HepG2 (cell line): ENCODE results near the gene PRRC2A. TPM values are rescaled to one million over a fixed set of nuclear protein-coding genes. Genes with fewer than 3 reads are reported as not detected.

ENCODE experiments used
- AGO1 ChIP-seq: fragments of 200-400 bp; formaldehyde crosslinking; IDR thresholded peaks from 2 replicates; pipeline ENCODE4 v1.6.1; 2017; ENCODE audit warnings: mild to moderate bottlenecking, low read depth, low read length, moderate library complexity; ENCODE audit not compliant: poor library complexity, severe bottlenecking
- EEA1 ChIP-seq: sonication (generic); formaldehyde crosslinking; IDR thresholded peaks from 2 replicates; pipeline ENCODE4 v1.5.1; 2020; ENCODE audit warnings: mild to moderate bottlenecking, missing genetic modification reagents, borderline replicate concordance
- ELF1 ChIP-seq: sonication (generic); formaldehyde crosslinking; IDR thresholded peaks from 2 replicates; pipeline ENCODE4 v1.4.0; 2020; ENCODE audit warnings: missing genetic modification reagents
- FOSL1 ChIP-seq: sonication (generic); formaldehyde crosslinking; IDR thresholded peaks from 2 replicates; pipeline ENCODE4 v1.9.0; 2021; ENCODE audit warnings: missing genetic modification reagents, borderline replicate concordance
- LRRFIP1 ChIP-seq: sonication (generic); formaldehyde crosslinking; conservative IDR thresholded peaks from 2 replicates; pipeline ENCODE4 v1.4.0; 2020; ENCODE audit warnings: missing genetic modification reagents
- MBD4 ChIP-seq: IDR thresholded peaks from 2 replicates; pipeline ENCODE4 v1.6.1; 2012; ENCODE audit warnings: low read length, inconsistent platforms, borderline replicate concordance
- NFE2L1 ChIP-seq: sonication (generic); formaldehyde crosslinking; IDR thresholded peaks from 2 replicates; pipeline ENCODE4 v1.4.0; 2020; ENCODE audit warnings: missing genetic modification reagents, mild to moderate bottlenecking, borderline replicate concordance
- PITX1 ChIP-seq: sonication (generic); formaldehyde crosslinking; IDR thresholded peaks from 2 replicates; pipeline ENCODE4 v1.5.1; 2020; ENCODE audit warnings: mild to moderate bottlenecking, missing genetic modification reagents
- SMARCC2 ChIP-seq: fragments of 450-650 bp; IDR thresholded peaks from 2 replicates; pipeline ENCODE4 v1.6.1; 2017; ENCODE audit warnings: antibody characterized with exemption, mild to moderate bottlenecking
- XRCC5 ChIP-seq: fragments of 200-400 bp; formaldehyde crosslinking; optimal IDR thresholded peaks from 2 replicates; pipeline ENCODE3; 2017; ENCODE audit warnings: mild to moderate bottlenecking, low read length
- ZFAT ChIP-seq: sonication (generic); formaldehyde crosslinking; conservative IDR thresholded peaks from 2 replicates; pipeline ENCODE4 v1.8.1; 2023; ENCODE audit warnings: missing genetic modification reagents, inconsistent platforms
- ZFP41 ChIP-seq: sonication (generic); formaldehyde crosslinking; IDR thresholded peaks from 2 replicates; pipeline ENCODE4 v1.4.0; 2020; ENCODE audit warnings: mild to moderate bottlenecking, missing genetic modification reagents, borderline replicate concordance
- ZFP62 ChIP-seq: sonication (generic); formaldehyde crosslinking; IDR thresholded peaks from 2 replicates; pipeline ENCODE4 v1.4.0; 2020; ENCODE audit warnings: missing genetic modification reagents
- ZNF33A ChIP-seq: sonication (generic); formaldehyde crosslinking; IDR thresholded peaks from 2 replicates; pipeline ENCODE4 v1.5.1; 2020; ENCODE audit warnings: missing genetic modification reagents, mild to moderate bottlenecking, moderate library complexity, borderline replicate concordance
- ZNF577 ChIP-seq: sonication (generic); formaldehyde crosslinking; IDR thresholded peaks from 2 replicates; pipeline ENCODE4 v1.4.0; 2020; ENCODE audit warnings: mild to moderate bottlenecking, low read depth, missing genetic modification reagents, borderline replicate concordance
- ZNF772 ChIP-seq: sonication (generic); formaldehyde crosslinking; IDR thresholded peaks from 2 replicates; pipeline ENCODE4 v1.5.0; 2020; ENCODE audit warnings: mild to moderate bottlenecking, missing genetic modification reagents
- ZNF775 ChIP-seq: sonication (generic); formaldehyde crosslinking; IDR thresholded peaks from 2 replicates; pipeline ENCODE4 v1.4.0; 2020; ENCODE audit warnings: missing genetic modification reagents, mild to moderate bottlenecking, moderate library complexity, borderline replicate concordance
- ZNF850 ChIP-seq: sonication (generic); formaldehyde crosslinking; conservative IDR thresholded peaks from 2 replicates; pipeline ENCODE4 v1.9.0; 2021; ENCODE audit warnings: mild to moderate bottlenecking, missing genetic modification reagents
- ZSCAN30 ChIP-seq: sonication (generic); formaldehyde crosslinking; IDR thresholded peaks from 2 replicates; pipeline ENCODE4 v1.5.0; 2020; ENCODE audit warnings: mild to moderate bottlenecking, missing genetic modification reagents
- polyA plus RNA-seq, 8 experiments: library from polyadenylated mRNA; depleted of rRNA in 3 of 8; stranded (reverse) in 7 of 8; unstranded in 1 of 8; fragments of >200 nt; fragmentation: Illumina TruSeq in 4 of 8; extraction: Trizol in 4 of 8; gene quantifications; 2 replicates each; pipeline versions ENCODE4 v1.2.1 to v1.2.3, GENCODE V29; 2011 to 2016; ENCODE audit warnings: low read depth in 4 of 8, missing spikeins in 1 of 8, mixed read lengths in 1 of 8; ENCODE audit not compliant: insufficient read depth in 1 of 8
- total RNA-seq, 5 experiments: library from RNA; depleted of rRNA; stranded (reverse); fragments of >200 nt; fragmentation: Illumina TruSeq; extraction: Trizol; gene quantifications; 2 replicates each; pipeline ENCODE4 v1.2.3, GENCODE V29; 2016; ENCODE audit warnings: low read depth in 1 of 5
- TF ChIP-seq, protein P1 (sequence below): sonication (generic); formaldehyde crosslinking; IDR thresholded peaks from one replicate; pipeline ENCODE4 v1.5.1; 2020; ENCODE audit warnings: mild to moderate bottlenecking, missing genetic modification reagents; ENCODE audit errors: not compliant biosample characterization

The PRRC2A gene
- total and polyA plus RNA-seq, 2 of the 13 experiments (the other 11 are each of a cell fraction or from before 2014, with no cell fraction given): 38.9 to 47.4 TPM

GRCh38 chr6:31580807-31581433, 39.6 kb upstream of the PRRC2A start (continued):
- TF ChIP-seq EEA1 (0 out of 2 replicates have a peak, but pooled peaks have one; percentile 57), XRCC5 (peak; percentile 97), ZNF577 (CRISPR knock-in tag) (no peak), AGO1 (peak; percentile 33), FOSL1 (CRISPR knock-in tag) (no peak), NFE2L1 (CRISPR knock-in tag) (no peak), ZNF33A (CRISPR knock-in tag) (no peak), ZFAT (CRISPR knock-in tag) (no peak), LRRFIP1 (no peak), MBD4 (no peak), ZNF775 (CRISPR knock-in tag) (no peak), ZFP62 (CRISPR knock-in tag) (no peak), ZSCAN30 (no peak), ELF1 (CRISPR knock-in tag) (no peak; the same call in 1 of the 2 replicates), PITX1 (CRISPR knock-in tag) (no peak), ZNF772 (peak; percentile 66; the same call in 1 of the 2 replicates), ZNF850 (CRISPR knock-in tag) (0 out of 2 replicates have a peak, but pooled peaks have one; percentile 16), ZFP41 (no peak), SMARCC2 (no peak)
- TF ChIP-seq, protein P1, sequence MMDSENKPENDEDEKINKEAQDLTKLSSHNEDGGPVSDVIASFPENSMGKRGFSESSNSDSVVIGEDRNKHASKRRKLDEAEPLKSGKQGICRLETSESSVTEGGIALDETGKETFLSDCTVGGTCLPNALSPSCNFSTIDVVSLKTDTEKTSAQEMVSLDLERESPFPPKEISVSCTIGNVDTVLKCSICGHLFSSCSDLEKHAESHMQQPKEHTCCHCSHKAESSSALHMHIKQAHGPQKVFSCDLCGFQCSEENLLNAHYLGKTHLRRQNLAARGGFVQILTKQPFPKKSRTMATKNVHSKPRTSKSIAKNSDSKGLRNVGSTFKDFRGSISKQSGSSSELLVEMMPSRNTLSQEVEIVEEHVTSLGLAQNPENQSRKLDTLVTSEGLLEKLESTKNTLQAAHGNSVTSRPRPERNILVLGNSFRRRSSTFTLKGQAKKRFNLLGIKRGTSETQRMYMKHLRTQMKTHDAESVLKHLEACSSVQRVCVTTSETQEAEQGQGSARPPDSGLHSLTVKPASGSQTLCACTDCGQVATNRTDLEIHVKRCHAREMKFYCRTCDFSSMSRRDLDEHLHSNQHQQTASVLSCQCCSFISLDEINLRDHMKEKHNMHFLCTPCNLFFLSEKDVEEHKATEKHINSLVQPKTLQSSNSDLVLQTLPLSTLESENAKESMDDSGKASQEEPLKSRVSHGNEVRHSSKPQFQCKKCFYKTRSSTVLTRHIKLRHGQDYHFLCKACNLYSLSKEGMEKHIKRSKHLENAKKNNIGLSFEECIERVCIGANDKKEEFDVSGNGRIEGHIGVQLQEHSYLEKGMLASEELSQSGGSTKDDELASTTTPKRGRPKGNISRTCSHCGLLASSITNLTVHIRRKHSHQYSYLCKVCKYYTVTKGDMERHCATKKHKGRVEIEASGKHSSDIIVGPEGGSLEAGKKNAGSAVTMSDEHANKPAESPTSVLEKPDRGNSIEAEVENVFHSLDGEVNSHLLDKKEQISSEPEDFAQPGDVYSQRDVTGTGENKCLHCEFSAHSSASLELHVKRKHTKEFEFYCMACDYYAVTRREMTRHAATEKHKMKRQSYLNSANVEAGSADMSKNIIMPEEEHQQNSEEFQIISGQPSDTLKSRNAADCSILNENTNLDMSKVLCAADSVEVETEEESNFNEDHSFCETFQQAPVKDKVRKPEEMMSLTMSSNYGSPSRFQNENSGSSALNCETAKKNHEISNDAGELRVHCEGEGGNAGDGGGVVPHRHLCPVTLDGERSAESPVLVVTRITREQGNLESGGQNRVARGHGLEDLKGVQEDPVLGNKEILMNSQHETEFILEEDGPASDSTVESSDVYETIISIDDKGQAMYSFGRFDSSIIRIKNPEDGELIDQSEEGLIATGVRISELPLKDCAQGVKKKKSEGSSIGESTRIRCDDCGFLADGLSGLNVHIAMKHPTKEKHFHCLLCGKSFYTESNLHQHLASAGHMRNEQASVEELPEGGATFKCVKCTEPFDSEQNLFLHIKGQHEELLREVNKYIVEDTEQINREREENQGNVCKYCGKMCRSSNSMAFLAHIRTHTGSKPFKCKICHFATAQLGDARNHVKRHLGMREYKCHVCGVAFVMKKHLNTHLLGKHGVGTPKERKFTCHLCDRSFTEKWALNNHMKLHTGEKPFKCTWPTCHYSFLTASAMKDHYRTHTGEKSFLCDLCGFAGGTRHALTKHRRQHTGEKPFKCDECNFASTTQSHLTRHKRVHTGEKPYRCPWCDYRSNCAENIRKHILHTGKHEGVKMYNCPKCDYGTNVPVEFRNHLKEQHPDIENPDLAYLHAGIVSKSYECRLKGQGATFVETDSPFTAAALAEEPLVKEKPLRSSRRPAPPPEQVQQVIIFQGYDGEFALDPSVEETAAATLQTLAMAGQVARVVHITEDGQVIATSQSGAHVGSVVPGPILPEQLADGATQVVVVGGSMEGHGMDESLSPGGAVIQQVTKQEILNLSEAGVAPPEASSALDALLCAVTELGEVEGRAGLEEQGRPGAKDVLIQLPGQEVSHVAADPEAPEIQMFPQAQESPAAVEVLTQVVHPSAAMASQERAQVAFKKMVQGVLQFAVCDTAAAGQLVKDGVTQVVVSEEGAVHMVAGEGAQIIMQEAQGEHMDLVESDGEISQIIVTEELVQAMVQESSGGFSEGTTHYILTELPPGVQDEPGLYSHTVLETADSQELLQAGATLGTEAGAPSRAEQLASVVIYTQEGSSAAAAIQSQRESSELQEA (CRISPR knock-in tag): no peak
